NT2/D1 (cell line): ENCODE results near the gene KIF1A.
"Not testable (repeated sequence)": the region's sequence is repeated elsewhere in the genome, so short reads cannot be mapped to it uniquely, and the experiment has no call there.

Experiments
- YY1 ChIP-seq: IDR thresholded peaks from 2 replicates; pipeline ENCODE4 v1.6.1; 2011; ENCODE audit not compliant: insufficient read length, insufficient read depth
- ZNF274 ChIP-seq: IDR thresholded peaks from 2 replicates; pipeline ENCODE4 v1.6.1; 2011; ENCODE audit warnings: mild to moderate bottlenecking, low read depth, low read length

- not testable (repeated sequence) for TF ChIP-seq ZNF274, YY1
Measured at GRCh38 chr2:240680185-240680584, 139.8 kb downstream of the KIF1A start.
